DOHH2 (cell line): ENCODE data around the gene RNASE13.

ENCODE experiments used
- H3F3A ChIP-seq: fragments of 200-600 bp; sonication (generic), shearing (Covaris generic); 2 replicates; pipeline ENCODE4 v1.6.0; 2016; ENCODE audit warnings: antibody characterized with exemption, mild to moderate bottlenecking; ENCODE audit not compliant: control insufficient read depth, insufficient read depth
- H3K27ac ChIP-seq: fragments of 200-600 bp; sonication (generic); 2 replicates; pipeline ENCODE4 v1.5.1; 2014; ENCODE audit warnings: low read depth, mild to moderate bottlenecking, low read length, moderate library complexity
- H3K27me3 ChIP-seq: fragments of 200-600 bp; sonication (generic); 2 replicates; pipeline ENCODE4 v1.6.1; 2014; ENCODE audit warnings: mild to moderate bottlenecking, low read length, mixed read lengths; ENCODE audit not compliant: control insufficient read depth
- H3K36me3 ChIP-seq: fragments of 200-600 bp; sonication (generic); 2 replicates; pipeline ENCODE4 v1.6.1; 2014; ENCODE audit warnings: mild to moderate bottlenecking, low read length, moderate library complexity, mixed read lengths; ENCODE audit not compliant: control insufficient read depth
- H3K4me1 ChIP-seq: fragments of 200-600 bp; sonication (generic); 2 replicates; pipeline ENCODE4 v1.6.1; 2014; ENCODE audit warnings: mild to moderate bottlenecking, low read length, mixed read lengths; ENCODE audit not compliant: control insufficient read depth
- H3K4me2 ChIP-seq: fragments of 200-600 bp; sonication (generic); 2 replicates; pipeline ENCODE4 v1.6.0; 2014; ENCODE audit warnings: mild to moderate bottlenecking, low read length, moderate library complexity
- H3K4me3 ChIP-seq: fragments of 200-600 bp; sonication (generic); 2 replicates; pipeline ENCODE4 v1.5.1; 2014; ENCODE audit warnings: mild to moderate bottlenecking, low read length, mixed read lengths
- H3K79me2 ChIP-seq: fragments of 200-600 bp; sonication (generic); 2 replicates; pipeline ENCODE4 v1.6.1; 2014; ENCODE audit warnings: mild to moderate bottlenecking, low read length, mixed read lengths; ENCODE audit not compliant: control insufficient read depth
- H3K9me2 ChIP-seq: fragments of 200-600 bp; sonication (generic); replicated peaks from 2 replicates; pipeline ENCODE4 v1.6.1; 2014; ENCODE audit warnings: mild to moderate bottlenecking, low read length, mixed read lengths; ENCODE audit not compliant: control insufficient read depth
- H3K9me3 ChIP-seq: fragments of 200-600 bp; sonication (generic); 2 replicates; pipeline ENCODE4 v1.6.1; 2014; ENCODE audit warnings: antibody characterized with exemption, low read length, mixed read lengths; ENCODE audit not compliant: control insufficient read depth, insufficient read depth
- H4K20me1 ChIP-seq: fragments of 200-600 bp; sonication (generic); 2 replicates; pipeline ENCODE4 v1.6.0; 2014; ENCODE audit warnings: low read depth, mild to moderate bottlenecking, antibody characterized with exemption, low read length, moderate library complexity; ENCODE audit not compliant: control insufficient read depth, insufficient read depth
- EZH2phosphoT487 ChIP-seq: fragments of 200-600 bp; sonication (generic); IDR thresholded peaks from 2 replicates; pipeline ENCODE4 v1.6.1; 2017; ENCODE audit warnings: borderline replicate concordance, mild to moderate bottlenecking, antibody characterized with exemption, low read length, moderate library complexity, mixed read lengths
- TF ChIP-seq, protein P1 (sequence below): fragments of 200-600 bp; sonication (generic); IDR thresholded peaks from one replicate; pipeline ENCODE4 v1.5.1; 2014; ENCODE audit warnings: antibody characterized with exemption, mild to moderate bottlenecking, low read depth, low read length; ENCODE audit not compliant: poor library complexity, severe bottlenecking

The RNASE13 gene

GRCh38 chr14:21059842-21060613 lies 25.4 kb upstream of the RNASE13 start:
- Histone ChIP-seq H3K27me3 (peaks cover 39% of the 10 kb centered on the region), H3K9me3 (no peaks in the 10 kb centered on the region), H3K4me2 (no peak overlapping the region), H3F3A (no peaks in the 10 kb centered on the region), H4K20me1 (no peaks in the 10 kb centered on the region), H3K79me2 (no peaks in the 10 kb centered on the region), H3K27ac (no peak overlapping the region), H3K4me1 (peaks cover 9% of the 10 kb centered on the region), H3K36me3 (no peaks in the 10 kb centered on the region), H3K4me3 (no peak overlapping the region), H3K9me2 (no peaks in the 10 kb centered on the region)
- TF ChIP-seq, protein P1, sequence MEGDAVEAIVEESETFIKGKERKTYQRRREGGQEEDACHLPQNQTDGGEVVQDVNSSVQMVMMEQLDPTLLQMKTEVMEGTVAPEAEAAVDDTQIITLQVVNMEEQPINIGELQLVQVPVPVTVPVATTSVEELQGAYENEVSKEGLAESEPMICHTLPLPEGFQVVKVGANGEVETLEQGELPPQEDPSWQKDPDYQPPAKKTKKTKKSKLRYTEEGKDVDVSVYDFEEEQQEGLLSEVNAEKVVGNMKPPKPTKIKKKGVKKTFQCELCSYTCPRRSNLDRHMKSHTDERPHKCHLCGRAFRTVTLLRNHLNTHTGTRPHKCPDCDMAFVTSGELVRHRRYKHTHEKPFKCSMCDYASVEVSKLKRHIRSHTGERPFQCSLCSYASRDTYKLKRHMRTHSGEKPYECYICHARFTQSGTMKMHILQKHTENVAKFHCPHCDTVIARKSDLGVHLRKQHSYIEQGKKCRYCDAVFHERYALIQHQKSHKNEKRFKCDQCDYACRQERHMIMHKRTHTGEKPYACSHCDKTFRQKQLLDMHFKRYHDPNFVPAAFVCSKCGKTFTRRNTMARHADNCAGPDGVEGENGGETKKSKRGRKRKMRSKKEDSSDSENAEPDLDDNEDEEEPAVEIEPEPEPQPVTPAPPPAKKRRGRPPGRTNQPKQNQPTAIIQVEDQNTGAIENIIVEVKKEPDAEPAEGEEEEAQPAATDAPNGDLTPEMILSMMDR: no peak

DNA sequence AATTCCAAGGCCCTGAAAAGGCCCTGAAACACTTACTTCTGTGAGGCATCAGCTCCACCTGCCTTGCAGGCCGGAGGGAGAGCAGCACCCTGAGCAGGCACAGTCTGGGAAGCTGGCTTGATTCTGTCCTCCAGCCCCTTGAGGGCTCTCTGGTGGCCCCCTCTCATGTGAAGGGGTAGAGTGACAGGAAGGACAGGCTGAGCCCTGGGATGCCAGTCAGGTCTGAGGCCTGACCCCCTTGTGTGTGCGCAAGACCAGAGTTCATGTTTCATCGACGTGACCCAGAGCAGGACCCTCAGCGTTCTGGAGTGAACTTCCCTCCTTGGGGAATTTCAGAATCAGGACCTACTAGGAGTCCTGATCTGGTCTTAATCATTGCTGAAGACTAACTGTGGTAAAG lies 24.3 kb upstream of the RNASE13 start:
- Histone ChIP-seq H3F3A (no peaks in the 10 kb centered on the region), H3K4me3 (no peak overlapping the region), H3K27ac (no peak overlapping the region), H3K9me2 (no peaks in the 10 kb centered on the region), H4K20me1 (no peaks in the 10 kb centered on the region), H3K9me3 (no peaks in the 10 kb centered on the region), H3K79me2 (no peaks in the 10 kb centered on the region), H3K4me1 (peaks cover 9% of the 10 kb centered on the region), H3K4me2 (no peak overlapping the region), H3K27me3 (peaks cover 36% of the 10 kb centered on the region), H3K36me3 (no peaks in the 10 kb centered on the region)
- TF ChIP-seq EZH2phosphoT487: no peak
- TF ChIP-seq, protein P1: no peak

DNA sequence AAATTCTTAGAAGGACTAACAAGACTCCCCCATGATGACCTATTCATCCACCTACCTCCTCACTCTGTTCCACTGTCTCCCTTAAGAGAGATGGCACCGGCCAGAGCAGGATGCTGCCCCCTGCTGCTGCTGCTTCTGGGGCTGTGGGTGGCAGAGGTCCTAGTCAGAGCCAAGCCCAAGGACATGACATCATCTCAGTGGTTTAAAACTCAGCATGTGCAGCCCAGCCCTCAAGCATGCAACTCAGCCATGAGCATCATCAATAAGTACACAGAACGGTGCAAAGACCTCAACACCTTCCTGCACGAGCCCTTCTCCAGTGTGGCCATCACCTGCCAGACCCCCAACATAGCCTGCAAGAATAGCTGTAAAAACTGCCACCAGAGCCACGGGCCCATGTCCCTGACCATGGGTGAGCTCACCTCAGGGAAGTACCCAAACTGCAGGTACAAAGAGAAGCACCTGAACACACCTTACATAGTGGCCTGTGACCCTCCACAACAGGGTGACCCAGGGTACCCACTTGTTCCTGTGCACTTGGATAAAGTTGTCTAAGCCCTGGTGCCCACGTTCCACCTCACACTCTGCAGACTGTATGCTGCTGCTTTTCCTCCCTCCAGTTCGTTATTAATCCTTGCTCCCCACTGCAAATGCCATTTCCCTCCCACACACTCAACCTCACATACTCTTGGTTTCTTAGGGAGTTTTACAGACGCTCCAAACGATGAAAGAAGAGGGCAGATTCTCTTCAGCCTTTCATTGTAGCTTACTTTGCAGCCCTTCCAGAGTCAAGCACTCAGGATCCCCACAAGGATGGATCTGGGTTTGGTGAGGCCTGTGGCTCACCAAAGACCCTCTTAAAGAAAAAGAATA lies 23.4 kb upstream of the RNASE13 start, which contains the start of gene RNASE8:
RNASE8 (plus strand) TSS at position 20 of the 873 bp plus-strand sequence; CDS start at position 91, 71 bp downstream.
- TF ChIP-seq EZH2phosphoT487: no peak
- TF ChIP-seq, protein P1: peak; percentile 35
- Histone ChIP-seq H3K9me2 (no peaks in the 10 kb centered on the region), H3K27ac (no peak within 1 kb of the TSS), H3K4me2 (no peak within 1 kb of the TSS), H3K4me1 (peaks cover 5% of the 10 kb centered on the region), H3K9me3 (no peaks in the 10 kb centered on the region), H3F3A (no peaks in the 10 kb centered on the region), H3K79me2 (no peaks in the 10 kb centered on the region), H3K27me3 (peaks cover 28% of the 10 kb centered on the region), H4K20me1 (no peaks in the 10 kb centered on the region), H3K36me3 (no peaks in the 10 kb centered on the region), H3K4me3 (no peak within 1 kb of the TSS)
